Right lobe of liver (tissue), 4 donors: ENCODE results near the gene SPEF1.
A peak's percentile ranks its signal among the peaks of the same experiment; 100 is the strongest.

Experiments
- CTCF ChIP-seq, 4 donors: fragments of 200-600 bp in 3 of 4; fragments of 450-650 bp in 1 of 4; IDR thresholded peaks; one replicate each; pipeline versions ENCODE4 v1.5.1 to v1.8.0; 2016 to 2022; ENCODE audit warnings: antibody characterized with exemption in 4 of 4, mild to moderate bottlenecking in 2 of 4
- POLR2A ChIP-seq: fragments of 450-650 bp; IDR thresholded peaks from one replicate; pipeline ENCODE4 v1.6.1; 2017; ENCODE audit warnings: antibody characterized with exemption, mild to moderate bottlenecking
- donor health status: DM: no; HTN: no; CAD: no.
- donor health status: DM: no; HTN: no; CAD: no.
- donor health status: DM: no; HTN: yes; CAD: no.

- TF ChIP-seq CTCF (IDR thresholded peaks at IDR 0.05) (peak; percentile 45 to 78 (median 55)), POLR2A (no peak)
Observed at GRCh38 chr20:3749689-3750531, 31.3 kb downstream of the SPEF1 start.
